Measurements from ENCODE around the gene HCN2. TPM values are rescaled to one million over a fixed set of nuclear protein-coding genes. Genes with fewer than 3 reads are reported as not detected.

The HCN2 gene
- total and polyA plus RNA-seq, 8 donors = 0.06 to 0.50 (median 0.17) TPM

- H3K4me3 ChIP-seq = no peak within 1 kb of the TSS
- intact Hi-C loops (cut with DNase I) = no loop called here
- H3K27me3 ChIP-seq = peaks cover 0 to 3% of the 10 kb centered on the region in 2 donors
- no peaks in the 10 kb centered on the region for H3K9me3 ChIP-seq
- no peak within 1 kb of the TSS for H3K27ac ChIP-seq
- peaks cover 0 to 30% of the 10 kb centered on the region in 2 donors for H3K36me3 ChIP-seq
- peak in 1 of 4 donors; percentile 73 for DNase-seq
- peak; percentile 32 for ATAC-seq
- no peak for TF ChIP-seq CTCF (IDR thresholded peaks at IDR 0.05)
- H3K4me1 ChIP-seq = no peaks in the 10 kb centered on the region
Measured at GRCh38 chr19:543910-544608, 45.6 kb upstream of the HCN2 start, which contains the start of gene GZMM. TSS of gene GZMM (plus strand) at chr19:544053. CDS start at chr19:544072, 19 bp downstream.

GRCh38 chr19:547117-547516 is 42.6 kb upstream of the HCN2 start:
- H3K36me3 ChIP-seq = peaks cover 0 to 8% of the 10 kb centered on the region in 2 donors
- DNase-seq (peak in 1 of 4 donors; percentile 54), ATAC-seq (no peak)
- no peak overlapping the region for H3K4me3 ChIP-seq
- H3K9me3 ChIP-seq = no peaks in the 10 kb centered on the region
- H3K27ac ChIP-seq = no peak overlapping the region
- intact Hi-C loops (cut with DNase I) = no loop called here
- peaks cover 0 to 10% of the 10 kb centered on the region in 2 donors for H3K27me3 ChIP-seq
- no peak for TF ChIP-seq CTCF (IDR thresholded peaks at IDR 0.05)
- H3K4me1 ChIP-seq = no peaks in the 10 kb centered on the region

- ATAC-seq (no peak), DNase-seq (peak in 1 of 4 donors; percentile 61)
- no peaks in the 10 kb centered on the region for H3K9me3 ChIP-seq
- H3K4me1 ChIP-seq = no peaks in the 10 kb centered on the region
- TF ChIP-seq CTCF (IDR thresholded peaks at IDR 0.05) = no peak
- no peak overlapping the region for H3K4me3 ChIP-seq
- no peak overlapping the region for H3K27ac ChIP-seq
- intact Hi-C loops (cut with DNase I) = no loop called here
- no peaks in the 10 kb centered on the region for H3K36me3 ChIP-seq
- peaks cover 0 to 17% of the 10 kb centered on the region in 2 donors for H3K27me3 ChIP-seq
Measured at GRCh38 chr19:547836-548720, 41.6 kb upstream of the HCN2 start.

- peak in 1 of 4 donors; percentile 74 for DNase-seq
- intact Hi-C loops (cut with DNase I) = no loop called here
- TF ChIP-seq CTCF (IDR thresholded peaks at IDR 0.05) = no peak
- Histone ChIP-seq H3K27me3 (peaks cover 0 to 17% of the 10 kb centered on the region in 2 donors), H3K4me3 (no peak overlapping the region), H3K9me3 (no peaks in the 10 kb centered on the region), H3K36me3 (no peaks in the 10 kb centered on the region), H3K27ac (no peak overlapping the region), H3K4me1 (no peaks in the 10 kb centered on the region)
- no peak for ATAC-seq
Measured at GRCh38 chr19:548886-549830, 40.5 kb upstream of the HCN2 start.

Measured in left lung (tissue), 10 donors.